H1 (cell line): Measurements from ENCODE around the gene WASF1. TPM values are rescaled to one million over a fixed set of nuclear protein-coding genes. Genes with fewer than 3 reads are reported as not detected.

Experiments
- CTCF ChIP-seq, 3 experiments: IDR thresholded peaks; 1 replicate in 2 of 3; 2 replicates in 1 of 3; pipeline versions ENCODE4 v1.5.1 to v1.6.1; 2011; ENCODE audit warnings: low read length in 3 of 3, mild to moderate bottlenecking in 3 of 3, inconsistent platforms in 2 of 3, low read depth in 1 of 3, moderate library complexity in 1 of 3; ENCODE audit not compliant: insufficient read depth in 1 of 3; ENCODE audit errors: control extremely low read depth in 1 of 3
- GTF2F1 ChIP-seq: IDR thresholded peaks from 2 replicates; pipeline ENCODE4 v1.6.1; 2012; ENCODE audit warnings: low read depth, low read length, improper control_type of control experiment, borderline replicate concordance
- TCF12 ChIP-seq: IDR thresholded peaks from 2 replicates; pipeline ENCODE4 v1.6.1; 2011; ENCODE audit warnings: low read depth, mild to moderate bottlenecking, low read length
- TEAD4 ChIP-seq: IDR thresholded peaks from 2 replicates; pipeline ENCODE4 v1.6.1; 2012; ENCODE audit warnings: low read depth, low read length, inconsistent platforms, mixed read lengths
- polyA plus RNA-seq, 7 experiments: library from polyadenylated mRNA; depleted of rRNA in 3 of 7; stranded (reverse) in 5 of 7; unstranded in 2 of 7; fragments of >200 nt in 5 of 7; fragments of 200-250 nt in 2 of 7; gene quantifications; 1 replicate in 5 of 7; 2 replicates in 1 of 7; 4 replicates in 1 of 7; pipeline versions ENCODE4 v1.2.1 to v1.2.3, GENCODE V29; 2011 to 2013; ENCODE audit warnings: missing spikeins in 2 of 7, mixed read lengths in 2 of 7
- total RNA-seq: library from RNA; stranded (reverse); fragmentation: NEBNext Ultra II Directional; extraction: Animal tissue kit (Norgen Biotek cat#: 25700); gene quantifications from 2 replicates; pipeline ENCODE4 v1.2.1, GENCODE V29; 2021

Gene WASF1
- total and polyA plus RNA-seq, 2 of the 8 experiments (the other 6 are each of a cell fraction or from before 2014, with no cell fraction given) = 37.6 to 39.9 TPM

- no peak for TF ChIP-seq CTCF (IDR thresholded peaks at IDR 0.05; ENCODE audit: control extremely low read depth in 1 of 3, insufficient read depth in 1 of 3, low read depth in 1 of 3, low read length in 3 of 3)
- TF ChIP-seq GTF2F1 = no peak
- no peak for TF ChIP-seq TEAD4
- TF ChIP-seq TCF12 = no peak
Observed at GRCh38 chr6:110054664-110055386, 124.6 kb downstream of the WASF1 start (continued).
